ENCODE measurements around the gene CD226.

Gene CD226

DNA sequence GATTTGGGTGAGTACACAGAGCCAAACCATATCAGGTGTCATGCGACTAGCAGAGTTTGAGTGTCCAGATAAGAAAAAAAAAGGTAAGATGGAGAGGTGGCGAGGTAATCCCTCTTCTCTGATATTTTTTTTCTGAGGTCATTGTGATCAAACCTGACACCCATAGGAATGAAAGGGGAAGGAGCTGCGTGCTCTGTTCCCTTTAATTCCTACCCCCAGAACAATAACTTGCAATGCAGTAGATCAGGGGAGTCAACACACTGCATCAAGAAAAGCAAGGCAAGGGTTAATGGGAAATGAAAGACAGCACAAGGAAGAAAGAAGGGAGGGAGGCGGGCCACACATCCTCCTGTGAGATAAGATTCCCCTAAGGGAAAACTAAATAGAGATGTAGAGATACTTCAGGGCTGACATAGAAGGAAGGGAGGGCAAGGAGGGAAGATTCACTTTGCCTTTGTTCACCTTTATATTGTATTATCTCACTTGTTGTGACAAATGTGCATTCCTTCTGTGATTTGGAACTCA lies 132.8 kb downstream of the CD226 start:
- Histone ChIP-seq H3K4me3 (no peak overlapping the region), H3K27ac (no peak overlapping the region), H3K9me3 (ENCODE audit: low read depth, low read length) (no peaks in the 10 kb centered on the region), H3K36me3 (ENCODE audit: insufficient read depth, low read length) (no peaks in the 10 kb centered on the region), H3K9ac (ENCODE audit: insufficient read length) (no peak overlapping the region)
- DNase-seq (ENCODE audit: low read depth, low spot score), result no peak
- TF ChIP-seq FOXP2 (optimal IDR thresholded peaks at IDR 0.05; ENCODE audit: control extremely low read depth, extremely low read length, insufficient read depth), result no peak
- no peak for TF ChIP-seq POLR2AphosphoS5 (IDR thresholded peaks at IDR 0.05; ENCODE audit: borderline replicate concordance, low read depth, low read length)
- no peak for TF ChIP-seq EZH2 (IDR thresholded peaks at IDR 0.05)

DNA sequence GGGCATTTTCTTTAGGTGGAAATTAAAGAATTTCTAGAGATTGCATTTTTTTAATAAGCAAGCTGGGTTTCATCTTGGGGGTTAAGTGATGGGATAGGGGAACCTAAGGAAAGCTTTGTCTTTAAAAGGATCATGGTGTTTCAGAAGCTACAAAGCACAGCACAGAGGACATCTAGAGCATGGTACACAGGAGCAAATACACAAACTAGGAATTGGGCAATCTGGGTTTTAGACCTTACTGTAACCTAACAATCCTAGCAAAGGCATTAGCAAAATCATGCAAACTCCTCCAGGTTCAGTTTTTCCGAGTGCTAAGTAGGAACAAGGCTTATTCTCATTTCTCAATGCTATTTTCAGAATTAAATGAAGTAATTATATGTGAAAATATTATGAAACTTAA lies 134.1 kb downstream of the CD226 start:
- TF ChIP-seq FOXP2 (optimal IDR thresholded peaks at IDR 0.05; ENCODE audit: control extremely low read depth, extremely low read length, insufficient read depth), result no peak
- no peak for TF ChIP-seq POLR2AphosphoS5 (IDR thresholded peaks at IDR 0.05; ENCODE audit: borderline replicate concordance, low read depth, low read length)
- no peak for TF ChIP-seq EZH2 (IDR thresholded peaks at IDR 0.05)
- H3K36me3 ChIP-seq (ENCODE audit: insufficient read depth, low read length), result no peaks in the 10 kb centered on the region
- H3K27ac ChIP-seq, result no peak overlapping the region
- no peaks in the 10 kb centered on the region for H3K9me3 ChIP-seq (ENCODE audit: low read depth, low read length)
- no peak overlapping the region for H3K9ac ChIP-seq (ENCODE audit: insufficient read length)
- DNase-seq (ENCODE audit: low read depth, low spot score), result no peak
- H3K4me3 ChIP-seq, result no peak overlapping the region

DNA sequence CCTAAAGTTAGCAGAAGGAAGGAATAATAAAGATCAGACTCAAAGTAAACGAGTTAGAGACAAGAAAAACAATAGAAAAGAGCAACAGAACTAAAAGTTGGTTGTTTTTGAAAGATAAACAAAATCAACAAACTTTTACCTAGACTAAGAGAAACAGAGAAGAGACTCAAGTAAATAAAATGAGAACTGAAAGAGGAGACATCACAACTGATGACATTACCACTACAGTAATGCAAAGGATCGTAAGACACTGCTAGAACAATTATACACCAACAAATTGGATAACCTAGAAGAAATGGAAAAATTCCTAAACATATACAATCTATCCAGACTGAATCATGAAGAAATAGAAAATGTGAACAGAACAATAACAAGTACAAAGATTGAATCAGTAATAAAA lies 139.3 kb downstream of the CD226 start:
- Histone ChIP-seq H3K27ac (no peak overlapping the region), H3K9me3 (ENCODE audit: low read depth, low read length) (no peaks in the 10 kb centered on the region), H3K9ac (ENCODE audit: insufficient read length) (no peak overlapping the region)

DNA sequence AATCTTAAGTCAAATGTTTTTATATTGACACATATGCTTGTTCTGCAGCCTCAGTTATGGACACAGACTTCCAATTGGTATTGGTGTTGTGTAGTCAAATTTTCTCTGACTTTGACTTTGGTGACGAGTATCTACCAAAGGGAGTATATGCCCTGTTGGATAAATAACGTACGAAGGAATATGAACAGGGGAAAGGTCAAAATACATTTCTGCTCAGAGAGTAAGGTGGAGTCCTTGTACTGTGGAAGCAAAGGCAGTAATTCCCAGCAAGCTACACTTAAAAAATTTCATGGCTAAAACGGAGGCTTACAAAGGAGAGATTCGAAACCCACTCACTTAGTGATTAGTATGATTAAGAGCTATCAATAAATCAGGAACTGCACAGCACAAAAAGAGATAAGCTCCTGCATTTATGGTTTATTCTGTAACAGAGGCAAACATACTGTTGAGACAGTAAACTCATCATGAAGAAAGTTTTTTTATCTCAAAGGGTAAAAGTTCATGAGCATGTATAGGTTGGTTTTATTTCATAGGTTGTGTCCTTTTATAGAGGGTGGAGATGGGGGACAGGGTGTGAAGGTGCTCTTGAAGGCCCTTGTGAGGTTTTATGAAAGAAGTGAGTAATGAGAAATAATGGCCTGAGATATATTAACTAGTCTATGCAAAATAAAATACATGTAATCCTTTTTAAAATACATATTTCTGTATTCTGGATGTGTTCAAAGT lies 142.7 kb downstream of the CD226 start:
- TF ChIP-seq POLR2AphosphoS5 (IDR thresholded peaks at IDR 0.05; ENCODE audit: borderline replicate concordance, low read depth, low read length) (no peak), EZH2 (IDR thresholded peaks at IDR 0.05) (no peak), FOXP2 (optimal IDR thresholded peaks at IDR 0.05; ENCODE audit: control extremely low read depth, extremely low read length, insufficient read depth) (no peak)
- H3K36me3 ChIP-seq (ENCODE audit: insufficient read depth, low read length), result no peaks in the 10 kb centered on the region
- no peak for DNase-seq (ENCODE audit: low read depth, low spot score)
- no peak overlapping the region for H3K4me3 ChIP-seq
- H3K9ac ChIP-seq (ENCODE audit: insufficient read length), result no peak overlapping the region
- H3K9me3 ChIP-seq (ENCODE audit: low read depth, low read length), result no peaks in the 10 kb centered on the region
- H3K27ac ChIP-seq, result no peak overlapping the region

More for the DNA sequence above, 139.3 kb downstream of the CD226 start:
- H3K36me3 ChIP-seq (ENCODE audit: insufficient read depth, low read length), result no peaks in the 10 kb centered on the region
- DNase-seq (ENCODE audit: low read depth, low spot score), result no peak
- TF ChIP-seq POLR2AphosphoS5 (IDR thresholded peaks at IDR 0.05; ENCODE audit: borderline replicate concordance, low read depth, low read length), result no peak
- no peak for TF ChIP-seq FOXP2 (optimal IDR thresholded peaks at IDR 0.05; ENCODE audit: control extremely low read depth, extremely low read length, insufficient read depth)
- no peak for TF ChIP-seq EZH2 (IDR thresholded peaks at IDR 0.05)
- H3K4me3 ChIP-seq, result no peak overlapping the region
